GM12878 (cell line): ENCODE measurements around the gene ENPP7. TPM values are rescaled to one million over a fixed set of nuclear protein-coding genes. Genes with fewer than 3 reads are reported as not detected.

Experiments
- ATAC-seq: fragments of 200-7000 bp; cut with Tn5 transposase; 3 replicates; pipeline ENCODE4 v1.9.1; 2020; ENCODE audit warnings: mild to moderate bottlenecking, moderate library complexity
- BruUV-seq: library from RNA; stranded (reverse); fragments of 400-500 nt; replicated peaks from 2 replicates; lab custom pipeline; 2021; lab: Mats Ljungman, UMichigan
- CTCF ChIA-PET: fragments of 300-600 bp; sonication (Branson Sonifier 250); formaldehyde crosslinking; extraction: SDS; loops from one replicate; lab custom pipeline; 2021; ENCODE audit warnings: inconsistent platforms; lab: Yijun Ruan, JAX
- POLR2A ChIA-PET: fragments of 350-600 bp; formaldehyde crosslinking; extraction: SDS; loops from one replicate; lab custom pipeline; 2021; ENCODE audit warnings: inconsistent platforms; lab: Charles Lee
- RAD21 ChIA-PET: fragments of 300-600 bp; sonication (Branson Sonifier 250); formaldehyde crosslinking; loops from one replicate; lab custom pipeline; 2023; ENCODE audit warnings: antibody characterized with exemption; ENCODE audit not compliant: unreplicated experiment; lab: Charles Lee
- SMC1A ChIA-PET: fragments of 300-600 bp; sonication (Branson Sonifier 250); formaldehyde crosslinking; loops from one replicate; lab custom pipeline; 2023; ENCODE audit not compliant: unreplicated experiment, uncharacterized antibody; lab: Charles Lee
- DNase-seq: peaks from one replicate; pipeline ENCODE4 v3.0.0-alpha.2; 2011; ENCODE audit warnings: low read depth, low spot score
- FAIRE-seq: peaks from 3 replicates; lab custom pipeline; 2011; peaks lifted over from hg19 to GRCh38; lab: Jason Lieb, UNC
- H2AFZ ChIP-seq: 2 replicates; pipeline ENCODE4 v1.6.0; 2011; ENCODE audit warnings: low read depth, low read length, control low read depth; ENCODE audit not compliant: control insufficient read depth
- H3K27ac ChIP-seq: 2 replicates; pipeline ENCODE4 v1.5.1; 2011; ENCODE audit warnings: control low read depth; ENCODE audit not compliant: control insufficient read depth, insufficient read depth
- H3K27me3 ChIP-seq, 2 experiments: replicated peaks in 1 of 2; 2 replicates each; pipeline versions ENCODE4 v1.6.0 to v1.6.1; 2011; ENCODE audit warnings: low read length in 1 of 2; ENCODE audit not compliant: control insufficient read depth in 2 of 2, insufficient read depth in 2 of 2
- H3K36me3 ChIP-seq, 2 experiments: 2 replicates each; pipeline ENCODE4 v1.5.1; 2011; ENCODE audit warnings: low read length in 1 of 2; ENCODE audit not compliant: control insufficient read depth in 2 of 2, insufficient read depth in 2 of 2
- H3K4me1 ChIP-seq: 2 replicates; pipeline ENCODE4 v1.6.1; 2011; ENCODE audit warnings: mild to moderate bottlenecking, low read length, moderate library complexity, mixed read lengths; ENCODE audit not compliant: control insufficient read depth, insufficient read depth
- H3K4me2 ChIP-seq: 2 replicates; pipeline ENCODE4 v1.6.0; 2011; ENCODE audit warnings: control low read depth; ENCODE audit not compliant: control insufficient read depth, insufficient read depth
- H3K4me3 ChIP-seq: fragments of 200-600 bp; sonication (generic); 2 replicates; pipeline ENCODE4 v1.5.1; 2016
- H3K79me2 ChIP-seq: 2 replicates; pipeline ENCODE4 v1.6.0; 2011; ENCODE audit warnings: low read length; ENCODE audit not compliant: control insufficient read depth, insufficient read depth
- H3K9ac ChIP-seq: 2 replicates; pipeline ENCODE4 v1.8.0; 2011; ENCODE audit warnings: low read length, control low read depth, mixed read lengths; ENCODE audit not compliant: control insufficient read depth, insufficient read depth
- H3K9me3 ChIP-seq: replicated peaks from 3 replicates; pipeline ENCODE4 v1.5.1; 2011; ENCODE audit warnings: mild to moderate bottlenecking, low read length; ENCODE audit not compliant: control insufficient read depth, insufficient read depth
- H4K20me1 ChIP-seq: 2 replicates; pipeline ENCODE4 v1.6.0; 2011; ENCODE audit not compliant: control insufficient read depth, insufficient read depth
- CBFB ChIP-seq: IDR thresholded peaks from 2 replicates; pipeline ENCODE4 v1.6.1; 2016; ENCODE audit warnings: antibody characterized with exemption, low read depth
- CREM ChIP-seq: IDR thresholded peaks from 2 replicates; pipeline ENCODE4 v1.6.1; 2014; ENCODE audit warnings: antibody characterized with exemption, low read depth
- KAT2A ChIP-seq: conservative IDR thresholded peaks from 2 replicates; pipeline ENCODE4 v1.6.1; 2011; ENCODE audit warnings: low read depth, low read length; ENCODE audit not compliant: control insufficient read depth
- RCOR1 ChIP-seq: conservative IDR thresholded peaks from 2 replicates; pipeline ENCODE4 v1.6.1; 2012; ENCODE audit warnings: low read depth, low read length, improper control_type of control experiment
- WGBS: methylation state at CpG from one replicate; pipeline ENCODE4 v1.1.6; 2016; ENCODE audit warnings: low lambda C conversion rate; ENCODE audit not compliant: insufficient replicate concordance, insufficient coverage; ENCODE audit errors: missing lambda C conversion rate; 5-methylcytosine and 5-hydroxymethylcytosine counted together
- in situ Hi-C: fragments of 300-500 bp; cut with MboI; formaldehyde crosslinking; loops from 9 replicates; pipeline ENCODE4 v1.14.3; 2018; ENCODE audit warnings: mixed read lengths
- intact Hi-C: fragments of 100-400 bp; cut with micrococcal nuclease; formaldehyde crosslinking; loops from one replicate; pipeline ENCODE4 v1.14.2; 2022; ENCODE audit not compliant: unreplicated experiment
- polyA plus RNA-seq, 11 experiments: library from polyadenylated mRNA; depleted of rRNA in 4 of 11; unstranded in 6 of 11; stranded (reverse) in 5 of 11; fragments of >200 nt; fragmentation: Nextera tagmentation in 4 of 11; fragmentation: Illumina TruSeq in 1 of 11; extraction: Ambion mirVana in 4 of 11; extraction: Trizol in 1 of 11; gene quantifications; 1 replicate in 1 of 11; 2 replicates in 10 of 11; pipeline versions ENCODE4 v1.2.1 to v1.2.3, GENCODE V29; 2011 to 2016; ENCODE audit warnings: inconsistent platforms in 2 of 11, missing spikeins in 2 of 11, low read depth in 1 of 11
- total RNA-seq, 4 experiments: library from RNA; depleted of rRNA in 3 of 4; stranded (reverse); fragments of >200 nt in 3 of 4; fragmentation: Illumina TruSeq in 1 of 4; extraction: Trizol in 1 of 4; gene quantifications; 2 replicates each; pipeline versions ENCODE4 v1.2.1 to v1.2.3, GENCODE V29; 2013 to 2021
- TF ChIP-seq, protein P1 (sequence below): IDR thresholded peaks from 2 replicates; pipeline ENCODE4 v1.6.1; 2012; ENCODE audit warnings: low read depth, low read length, improper control_type of control experiment
- TF ChIP-seq, protein P2 (sequence below): fragments of 450-650 bp; IDR thresholded peaks from 2 replicates; pipeline ENCODE4 v1.6.1; 2016; ENCODE audit warnings: mild to moderate bottlenecking

Gene ENPP7
- total and polyA plus RNA-seq, 10 of the 15 experiments (the other 5 are each of a cell fraction or from before 2014, with no cell fraction given) = 0.04 to 0.41 (median 0.18) TPM; not detected in 1

DNA sequence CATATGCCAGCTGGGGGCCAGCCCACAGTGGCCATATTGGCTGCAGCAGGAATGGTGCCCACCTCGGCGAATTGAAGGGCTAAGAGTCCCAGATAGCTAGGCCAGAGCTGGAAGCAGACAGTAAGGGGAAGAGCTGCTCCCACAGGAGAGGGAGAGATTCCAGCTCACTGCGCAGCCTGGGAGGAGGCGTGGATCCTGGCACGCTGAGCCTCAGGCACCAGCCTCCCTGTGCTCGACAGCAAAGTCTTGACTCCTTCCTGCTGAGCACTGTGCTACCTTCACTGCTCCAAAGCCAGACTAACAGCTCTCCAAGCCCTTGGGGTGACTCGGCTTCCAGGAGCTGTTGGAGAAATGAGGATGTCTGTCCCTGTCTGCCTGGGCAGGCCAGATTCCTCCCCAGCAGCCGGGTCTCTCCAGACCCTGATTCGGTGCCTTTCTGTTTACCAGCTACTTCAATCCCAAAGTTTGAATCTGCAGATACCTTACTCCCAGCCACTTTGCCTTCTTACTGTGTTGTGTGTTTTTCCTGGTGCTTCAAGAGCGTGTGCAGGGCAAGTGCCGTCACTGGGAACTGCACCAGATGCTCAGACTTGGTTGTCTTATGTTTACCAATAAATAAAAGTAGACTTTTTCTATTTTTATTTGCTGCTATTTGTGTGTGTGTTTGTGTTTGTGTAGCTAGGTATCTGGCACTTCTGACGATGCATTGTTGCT lies 56.3 kb downstream of the ENPP7 start (continued):
- TF ChIP-seq CREM (no peak), CBFB (no peak), RCOR1 (no peak)
- TF ChIP-seq, all 136 proteins: peak for 0

DNA sequence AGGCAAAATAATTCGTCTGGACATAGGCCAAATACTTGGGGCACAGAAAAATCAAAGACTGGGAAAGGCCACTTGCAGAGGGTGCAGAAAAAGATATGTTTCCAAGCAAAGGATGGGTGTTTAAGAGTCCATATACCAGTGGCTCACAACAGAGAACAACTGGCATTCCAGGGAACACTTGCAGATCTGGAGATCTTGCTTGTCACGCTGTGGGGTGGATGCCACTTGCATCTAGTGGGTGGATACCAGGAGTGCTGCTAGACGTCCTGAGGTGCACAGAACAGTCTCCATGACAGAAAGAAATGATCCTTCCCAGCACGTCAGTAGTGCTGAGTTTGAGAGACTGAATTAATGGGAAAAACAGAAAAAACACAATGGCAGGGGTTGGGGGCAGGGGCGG lies 57.7 kb downstream of the ENPP7 start:
- ChIA-PET RAD21 (interaction anchor here (1.5 kb wide), 1 partner anchor 182 kb away, joined by 8 read pairs; no protein-coding TSS in a partner anchor), SMC1A (interaction anchor here (1.0 to 2.6 kb wide), 3 partner anchors 23 to 182 kb away, joined by 3 to 11 read pairs (median 7); no protein-coding TSS in a partner anchor), POLR2A (no interaction called here), CTCF (interaction anchor here (0.8 to 2.2 kb wide), 8 partner anchors 20 to 206 kb away, joined by 3 to 21 read pairs (median 4); no protein-coding TSS in a partner anchor)
- H3K4me2 ChIP-seq = no peak overlapping the region
- H2AFZ ChIP-seq = no peak overlapping the region
- H3K9ac ChIP-seq = no peak overlapping the region
- no peak for ATAC-seq
- FAIRE-seq = no peak
- DNase-seq = no peak
- no peaks in the 10 kb centered on the region for H3K79me2 ChIP-seq
- BruUV-seq = no TSS peak
- no peaks in the 10 kb centered on the region; the same call in 1 of the 2 replicates for H3K4me1 ChIP-seq
- no peaks in the 10 kb centered on the region for H3K36me3 ChIP-seq
- peaks cover 14 to 16% of the 10 kb centered on the region in 2 experiments; a peak in 3 of 4 replicates for H3K27me3 ChIP-seq
- in situ Hi-C loops = loop anchor here (5.0 kb wide), 1 partner anchor 184 kb away; no protein-coding TSS in a partner anchor
- H3K27ac ChIP-seq = no peak overlapping the region
- 22% methylated on average over 5 of the region's 5 CpGs for WGBS
- no peak overlapping the region for H3K4me3 ChIP-seq
- TF ChIP-seq, protein P1, sequence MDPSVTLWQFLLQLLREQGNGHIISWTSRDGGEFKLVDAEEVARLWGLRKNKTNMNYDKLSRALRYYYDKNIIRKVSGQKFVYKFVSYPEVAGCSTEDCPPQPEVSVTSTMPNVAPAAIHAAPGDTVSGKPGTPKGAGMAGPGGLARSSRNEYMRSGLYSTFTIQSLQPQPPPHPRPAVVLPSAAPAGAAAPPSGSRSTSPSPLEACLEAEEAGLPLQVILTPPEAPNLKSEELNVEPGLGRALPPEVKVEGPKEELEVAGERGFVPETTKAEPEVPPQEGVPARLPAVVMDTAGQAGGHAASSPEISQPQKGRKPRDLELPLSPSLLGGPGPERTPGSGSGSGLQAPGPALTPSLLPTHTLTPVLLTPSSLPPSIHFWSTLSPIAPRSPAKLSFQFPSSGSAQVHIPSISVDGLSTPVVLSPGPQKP = no peak
- no peak for TF ChIP-seq KAT2A
- TF ChIP-seq, protein P2, sequence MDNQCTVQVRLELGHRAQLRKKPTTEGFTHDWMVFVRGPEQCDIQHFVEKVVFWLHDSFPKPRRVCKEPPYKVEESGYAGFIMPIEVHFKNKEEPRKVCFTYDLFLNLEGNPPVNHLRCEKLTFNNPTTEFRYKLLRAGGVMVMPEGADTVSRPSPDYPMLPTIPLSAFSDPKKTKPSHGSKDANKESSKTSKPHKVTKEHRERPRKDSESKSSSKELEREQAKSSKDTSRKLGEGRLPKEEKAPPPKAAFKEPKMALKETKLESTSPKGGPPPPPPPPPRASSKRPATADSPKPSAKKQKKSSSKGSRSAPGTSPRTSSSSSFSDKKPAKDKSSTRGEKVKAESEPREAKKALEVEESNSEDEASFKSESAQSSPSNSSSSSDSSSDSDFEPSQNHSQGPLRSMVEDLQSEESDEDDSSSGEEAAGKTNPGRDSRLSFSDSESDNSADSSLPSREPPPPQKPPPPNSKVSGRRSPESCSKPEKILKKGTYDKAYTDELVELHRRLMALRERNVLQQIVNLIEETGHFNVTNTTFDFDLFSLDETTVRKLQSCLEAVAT = no peak
- no peaks in the 10 kb centered on the region for H3K9me3 ChIP-seq
- intact Hi-C loops = no loop called here
- H4K20me1 ChIP-seq = no peaks in the 10 kb centered on the region
